ENCODE data around the gene CMTM6. TPM values are rescaled to one million over a fixed set of nuclear protein-coding genes. Genes with fewer than 3 reads are reported as not detected.
A peak's percentile ranks its signal among the peaks of the same experiment; 100 is the strongest.

The CMTM6 gene
- total and polyA plus RNA-seq, 2 donors, result 42.2 to 123 TPM

GRCh38 chr3:32511005-32511404, 8.4 kb upstream of the CMTM6 start:
- WGBS, result 89% methylated on average over 2 of the region's 2 CpGs
- DNase-seq (ENCODE audit: extremely low spot score), result no peak

GRCh38 chr3:32510075-32510724, 7.5 kb upstream of the CMTM6 start:
- H3K27ac ChIP-seq (ENCODE audit: low read depth), result no peak overlapping the region
- DNase-seq (ENCODE audit: extremely low spot score), result peak; percentile 48
- no peaks in the 10 kb centered on the region for H3K36me3 ChIP-seq (ENCODE audit: insufficient read depth)
- H3K4me3 ChIP-seq (ENCODE audit: low read depth, low read length), result no peak overlapping the region
- no peaks in the 10 kb centered on the region for H3K4me1 ChIP-seq (ENCODE audit: insufficient read depth)
- 21% methylated on average over 3 of the region's 3 CpGs for WGBS

More at GRCh38 chr3:32511005-32511404, 8.4 kb upstream of the CMTM6 start:
- H3K4me3 ChIP-seq (ENCODE audit: low read depth, low read length), result no peak overlapping the region
- no peak overlapping the region for H3K27ac ChIP-seq (ENCODE audit: low read depth)
- H3K36me3 ChIP-seq (ENCODE audit: insufficient read depth), result no peaks in the 10 kb centered on the region
- no peaks in the 10 kb centered on the region for H3K4me1 ChIP-seq (ENCODE audit: insufficient read depth)

GRCh38 chr3:32508711-32509110, 6.1 kb upstream of the CMTM6 start:
- Histone ChIP-seq H3K36me3 (ENCODE audit: insufficient read depth) (no peaks in the 10 kb centered on the region), H3K4me3 (ENCODE audit: low read depth, low read length) (no peak overlapping the region), H3K4me1 (ENCODE audit: insufficient read depth) (peaks cover 2% of the 10 kb centered on the region), H3K27ac (ENCODE audit: low read depth) (no peak overlapping the region)
- no peak for DNase-seq (ENCODE audit: extremely low spot score)
- WGBS, result 37% methylated on average over 7 of the region's 7 CpGs

- WGBS, result 80% methylated on average over 4 of the region's 4 CpGs
Observed at GRCh38 chr3:32506466-32506865, 3.8 kb upstream of the CMTM6 start.

GRCh38 chr3:32502946-32503286, 264 bp upstream of the CMTM6 start:
- under 1% methylated on average over 6 of the region's 6 CpGs for WGBS
- Histone ChIP-seq H3K36me3 (ENCODE audit: insufficient read depth) (no peaks in the 10 kb centered on the region), H3K27ac (ENCODE audit: low read depth) (peak overlapping the region; percentile 78), H3K4me1 (ENCODE audit: insufficient read depth) (peaks cover 2% of the 10 kb centered on the region), H3K4me3 (ENCODE audit: low read depth, low read length) (peak overlapping the region; percentile 87)
- no peak for DNase-seq (ENCODE audit: extremely low spot score)

More at GRCh38 chr3:32506466-32506865, 3.8 kb upstream of the CMTM6 start:
- DNase-seq (ENCODE audit: extremely low spot score), result no peak
- Histone ChIP-seq H3K4me3 (ENCODE audit: low read depth, low read length) (no peak overlapping the region), H3K36me3 (ENCODE audit: insufficient read depth) (no peaks in the 10 kb centered on the region), H3K4me1 (ENCODE audit: insufficient read depth) (peaks cover 2% of the 10 kb centered on the region), H3K27ac (ENCODE audit: low read depth) (no peak overlapping the region)

GRCh38 chr3:32501783-32502117, 902 bp downstream of the CMTM6 start:
- Histone ChIP-seq H3K36me3 (ENCODE audit: insufficient read depth) (no peaks in the 10 kb centered on the region), H3K4me3 (ENCODE audit: low read depth, low read length) (peak overlapping the region; percentile 87), H3K4me1 (ENCODE audit: insufficient read depth) (peaks cover 2% of the 10 kb centered on the region), H3K27ac (ENCODE audit: low read depth) (peak overlapping the region; percentile 96)
- no peak for DNase-seq (ENCODE audit: extremely low spot score)
- WGBS, result 3% methylated on average over 4 of the region's 4 CpGs

GRCh38 chr3:32500880-32501782, 1.5 kb downstream of the CMTM6 start:
- Histone ChIP-seq H3K4me3 (ENCODE audit: low read depth, low read length) (peak overlapping the region; percentile 87), H3K36me3 (ENCODE audit: insufficient read depth) (no peaks in the 10 kb centered on the region), H3K27ac (ENCODE audit: low read depth) (no peak overlapping the region), H3K4me1 (ENCODE audit: insufficient read depth) (peaks cover 2% of the 10 kb centered on the region)
- WGBS, result 65% methylated on average over 25 of the region's 25 CpGs
- DNase-seq (ENCODE audit: extremely low spot score), result no peak

GRCh38 chr3:32500231-32500630, 2.4 kb downstream of the CMTM6 start:
- no peak overlapping the region for H3K27ac ChIP-seq (ENCODE audit: low read depth)
- WGBS, result 57% methylated on average over 2 of the region's 2 CpGs

GRCh38 chr3:32499585-32499984, 3.1 kb downstream of the CMTM6 start:
- WGBS, result 86% methylated on average over 2 of the region's 2 CpGs

More at GRCh38 chr3:32500231-32500630, 2.4 kb downstream of the CMTM6 start:
- no peak for DNase-seq (ENCODE audit: extremely low spot score)
- no peak overlapping the region for H3K4me3 ChIP-seq (ENCODE audit: low read depth, low read length)
- H3K36me3 ChIP-seq (ENCODE audit: insufficient read depth), result no peaks in the 10 kb centered on the region
- H3K4me1 ChIP-seq (ENCODE audit: insufficient read depth), result peaks cover 2% of the 10 kb centered on the region

GRCh38 chr3:32498992-32499391, 3.7 kb downstream of the CMTM6 start:
- peaks cover under 1% of the 10 kb centered on the region for H3K4me1 ChIP-seq (ENCODE audit: insufficient read depth)
- no peak overlapping the region for H3K27ac ChIP-seq (ENCODE audit: low read depth)
- no peak overlapping the region for H3K4me3 ChIP-seq (ENCODE audit: low read depth, low read length)
- DNase-seq (ENCODE audit: extremely low spot score), result no peak
- WGBS, result 88% methylated on average over 3 of the region's 3 CpGs
- no peaks in the 10 kb centered on the region for H3K36me3 ChIP-seq (ENCODE audit: insufficient read depth)

More at GRCh38 chr3:32499585-32499984, 3.1 kb downstream of the CMTM6 start:
- H3K4me3 ChIP-seq (ENCODE audit: low read depth, low read length), result no peak overlapping the region
- DNase-seq (ENCODE audit: extremely low spot score), result no peak
- H3K27ac ChIP-seq (ENCODE audit: low read depth), result peak overlapping the region; percentile 10
- H3K36me3 ChIP-seq (ENCODE audit: insufficient read depth), result no peaks in the 10 kb centered on the region
- peaks cover 2% of the 10 kb centered on the region for H3K4me1 ChIP-seq (ENCODE audit: insufficient read depth)

GRCh38 chr3:32498252-32498651, 4.4 kb downstream of the CMTM6 start:
- no peak overlapping the region for H3K4me3 ChIP-seq (ENCODE audit: low read depth, low read length)
- H3K27ac ChIP-seq (ENCODE audit: low read depth), result no peak overlapping the region
- H3K4me1 ChIP-seq (ENCODE audit: insufficient read depth), result no peaks in the 10 kb centered on the region
- WGBS, result 82% methylated on average over 3 of the region's 3 CpGs
- no peaks in the 10 kb centered on the region for H3K36me3 ChIP-seq (ENCODE audit: insufficient read depth)
- no peak for DNase-seq (ENCODE audit: extremely low spot score)

GRCh38 chr3:32495609-32496008, 7.0 kb downstream of the CMTM6 start:
- no peaks in the 10 kb centered on the region for H3K4me1 ChIP-seq (ENCODE audit: insufficient read depth)
- DNase-seq (ENCODE audit: extremely low spot score), result no peak
- H3K36me3 ChIP-seq (ENCODE audit: insufficient read depth), result no peaks in the 10 kb centered on the region
- no peak overlapping the region for H3K4me3 ChIP-seq (ENCODE audit: low read depth, low read length)
- no peak overlapping the region for H3K27ac ChIP-seq (ENCODE audit: low read depth)
- 81% methylated on average over 2 of the region's 2 CpGs for WGBS

- DNase-seq (ENCODE audit: extremely low spot score), result no peak
- no peaks in the 10 kb centered on the region for H3K36me3 ChIP-seq (ENCODE audit: insufficient read depth)
- H3K4me1 ChIP-seq (ENCODE audit: insufficient read depth), result no peaks in the 10 kb centered on the region
- H3K4me3 ChIP-seq (ENCODE audit: low read depth, low read length), result no peak overlapping the region
- H3K27ac ChIP-seq (ENCODE audit: low read depth), result no peak overlapping the region
Observed at GRCh38 chr3:32495085-32495484, 7.6 kb downstream of the CMTM6 start.
